Prostate gland (tissue), 2 donors: ENCODE data around the gene ZNF84. TPM values are rescaled to one million over a fixed set of nuclear protein-coding genes. Genes with fewer than 3 reads are reported as not detected.

ENCODE experiments used
- DNase-seq: peaks from one replicate; pipeline ENCODE4 v3.0.0-alpha.2; 2019; ENCODE audit warnings: low spot score
- H3K27ac ChIP-seq, 2 donors: fragments of 200-600 bp; sonication (generic); 2 replicates each; pipeline ENCODE4 v1.5.1; 2017 to 2019
- H3K27me3 ChIP-seq: fragments of 200-600 bp; sonication (generic); replicated peaks from 2 replicates; pipeline ENCODE4 v1.5.1; 2019; ENCODE audit not compliant: insufficient read depth
- H3K36me3 ChIP-seq, 2 donors: fragments of 200-600 bp; sonication (generic); 1 replicate in 1 of 2; 2 replicates in 1 of 2; pipeline versions ENCODE4 v1.5.1 to v1.8.1; 2017 to 2019
- H3K4me1 ChIP-seq: fragments of 200-600 bp; sonication (generic); replicated peaks from 2 replicates; pipeline ENCODE4 v1.5.1; 2019
- H3K4me3 ChIP-seq, 2 donors: fragments of 200-600 bp; sonication (generic); 2 replicates each; pipeline ENCODE4 v1.5.1; 2017 to 2019
- H3K9me3 ChIP-seq: fragments of 200-600 bp; sonication (generic); 2 replicates; pipeline ENCODE4 v1.5.1; 2017
- POLR2A ChIP-seq: fragments of 450-650 bp; IDR thresholded peaks from one replicate; pipeline ENCODE4 v1.6.1; 2016; ENCODE audit warnings: antibody characterized with exemption, mild to moderate bottlenecking
- POLR2AphosphoS5 ChIP-seq: sonication (generic); formaldehyde crosslinking; IDR thresholded peaks from one replicate; pipeline ENCODE4 v1.6.1; 2017; ENCODE audit warnings: antibody characterized with exemption
- WGBS: methylation state at CpG from one replicate; pipeline ENCODE4 v1.1.5; 2018; 5-methylcytosine and 5-hydroxymethylcytosine counted together
- intact Hi-C: fragments of 100-400 bp; cut with DNase I; formaldehyde crosslinking; loops from one replicate; pipeline ENCODE4 v1.14.2; 2022
- total RNA-seq, 2 donors: library from RNA; depleted of rRNA; stranded (reverse); fragments of >200 nt; gene quantifications; one replicate each; pipeline ENCODE4 v1.1.0, GENCODE V29; 2016
- TF ChIP-seq, protein P1 (sequence below), 4 experiments: fragments of 200-600 bp in 2 of 4; fragments of 450-650 bp in 2 of 4; sonication (generic) in 2 of 4; IDR thresholded peaks; 1 replicate in 3 of 4; 2 replicates in 1 of 4; pipeline ENCODE4 v1.5.1; 2016 to 2019; ENCODE audit warnings: antibody characterized with exemption in 4 of 4, mild to moderate bottlenecking in 2 of 4, moderate library complexity in 2 of 4

The ZNF84 gene
- 10 to 100 TPM; 22.2 to 52.0 TPM for total RNA-seq

DNA sequence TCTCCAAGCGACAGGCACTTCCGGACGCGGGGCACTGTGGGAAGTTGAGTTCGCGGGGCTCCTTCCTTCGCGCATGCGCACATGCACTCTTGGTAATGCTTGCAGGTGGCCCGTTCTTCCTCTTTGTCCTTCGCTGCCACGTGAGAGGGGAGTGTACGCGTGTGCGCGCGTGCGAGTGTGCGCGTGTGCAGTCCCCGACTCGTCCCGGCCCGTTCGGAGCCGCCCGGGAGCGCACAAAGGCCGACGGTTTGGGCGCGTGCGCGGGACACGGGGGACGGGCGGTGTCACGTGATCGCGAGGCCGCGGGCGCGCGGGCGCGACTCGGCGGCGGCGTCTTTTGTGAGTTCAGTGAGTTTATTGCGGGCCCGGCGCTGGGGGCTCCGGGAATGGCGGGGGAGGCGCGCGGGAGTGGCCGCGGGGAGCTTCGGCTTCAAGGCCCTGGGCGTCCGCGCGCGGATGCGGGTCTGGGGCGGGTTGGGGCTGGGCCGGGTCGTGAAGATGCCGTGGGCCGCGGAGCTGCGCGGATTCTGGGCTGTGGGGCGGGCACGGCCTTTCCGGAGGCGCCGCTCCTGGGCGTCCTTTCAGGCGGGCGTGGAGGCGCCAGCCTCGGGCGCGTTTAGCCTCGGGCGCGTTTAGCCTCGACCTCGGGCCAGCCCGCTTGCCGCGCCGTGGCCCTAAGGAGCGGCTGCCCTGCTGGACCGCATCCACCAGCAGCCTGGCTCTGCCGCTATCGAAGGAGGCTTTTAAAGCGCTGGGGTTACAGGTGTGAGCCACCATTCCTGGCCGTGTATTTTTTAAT is at the start of gene ZNF84:
ZNF84 (plus strand) TSS at position 303 of the 799 bp plus-strand sequence. CDS start 3,959 bp downstream, outside the sequence.
- H3K9me3 ChIP-seq, result no peaks in the 10 kb centered on the region
- peak; percentile 96 for DNase-seq
- H3K4me3 ChIP-seq, result peak within 1 kb of the TSS; percentile 78 to 92
- H3K36me3 ChIP-seq, result peaks cover 0 to under 1% of the 10 kb centered on the region in 2 donors
- TF ChIP-seq, protein P1, sequence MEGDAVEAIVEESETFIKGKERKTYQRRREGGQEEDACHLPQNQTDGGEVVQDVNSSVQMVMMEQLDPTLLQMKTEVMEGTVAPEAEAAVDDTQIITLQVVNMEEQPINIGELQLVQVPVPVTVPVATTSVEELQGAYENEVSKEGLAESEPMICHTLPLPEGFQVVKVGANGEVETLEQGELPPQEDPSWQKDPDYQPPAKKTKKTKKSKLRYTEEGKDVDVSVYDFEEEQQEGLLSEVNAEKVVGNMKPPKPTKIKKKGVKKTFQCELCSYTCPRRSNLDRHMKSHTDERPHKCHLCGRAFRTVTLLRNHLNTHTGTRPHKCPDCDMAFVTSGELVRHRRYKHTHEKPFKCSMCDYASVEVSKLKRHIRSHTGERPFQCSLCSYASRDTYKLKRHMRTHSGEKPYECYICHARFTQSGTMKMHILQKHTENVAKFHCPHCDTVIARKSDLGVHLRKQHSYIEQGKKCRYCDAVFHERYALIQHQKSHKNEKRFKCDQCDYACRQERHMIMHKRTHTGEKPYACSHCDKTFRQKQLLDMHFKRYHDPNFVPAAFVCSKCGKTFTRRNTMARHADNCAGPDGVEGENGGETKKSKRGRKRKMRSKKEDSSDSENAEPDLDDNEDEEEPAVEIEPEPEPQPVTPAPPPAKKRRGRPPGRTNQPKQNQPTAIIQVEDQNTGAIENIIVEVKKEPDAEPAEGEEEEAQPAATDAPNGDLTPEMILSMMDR (IDR thresholded peaks at IDR 0.05), result peak in 1 of 4 experiments; percentile 17
- TF ChIP-seq POLR2A (peak; percentile 71), POLR2AphosphoS5 (peak; percentile 95)
- no peaks in the 10 kb centered on the region for H3K27me3 ChIP-seq
- no peaks in the 10 kb centered on the region for H3K4me1 ChIP-seq
- peak within 1 kb of the TSS; percentile 94 to 96 for H3K27ac ChIP-seq
- intact Hi-C loops, result loop anchor here (2.0 to 5.0 kb wide), 3 partner anchors 43 to 95 kb away; partner anchors contain the start of genes ZNF10, ZNF140, ZNF26 and ZNF891
- WGBS, result 0% methylated on average over 70 of the region's 103 CpGs

DNA sequence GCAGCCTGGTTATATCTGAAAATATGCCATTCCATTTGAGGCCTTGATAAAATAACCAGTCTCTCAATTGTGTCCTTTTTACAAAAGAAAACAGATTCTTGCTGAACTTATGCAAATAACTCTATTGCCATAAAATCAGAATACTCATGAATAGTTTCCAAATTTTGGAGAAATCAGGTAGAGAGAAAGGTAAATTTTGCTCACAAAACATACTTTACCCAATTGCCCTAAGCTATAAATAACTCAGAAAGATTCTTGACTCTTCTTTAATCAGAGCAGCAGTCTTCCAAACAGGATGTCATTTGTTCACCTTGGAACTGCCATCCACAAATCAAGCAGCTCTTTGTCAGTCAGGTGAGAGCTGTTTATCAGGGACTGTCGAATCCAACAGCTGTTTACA is 38.6 kb upstream of the ZNF84 start:
- H3K4me3 ChIP-seq, result no peak overlapping the region
- WGBS, result 22% methylated on average over 1 of the region's 1 CpG
- no peaks in the 10 kb centered on the region for H3K4me1 ChIP-seq
- no peak overlapping the region for H3K27ac ChIP-seq
- DNase-seq, result no peak
- H3K27me3 ChIP-seq, result no peaks in the 10 kb centered on the region
- no peaks in the 10 kb centered on the region for H3K36me3 ChIP-seq
- TF ChIP-seq POLR2AphosphoS5 (no peak), POLR2A (no peak)
- TF ChIP-seq, protein P1 (IDR thresholded peaks at IDR 0.05), result no peak
- H3K9me3 ChIP-seq, result no peaks in the 10 kb centered on the region
- intact Hi-C loops, result no loop called here

DNA sequence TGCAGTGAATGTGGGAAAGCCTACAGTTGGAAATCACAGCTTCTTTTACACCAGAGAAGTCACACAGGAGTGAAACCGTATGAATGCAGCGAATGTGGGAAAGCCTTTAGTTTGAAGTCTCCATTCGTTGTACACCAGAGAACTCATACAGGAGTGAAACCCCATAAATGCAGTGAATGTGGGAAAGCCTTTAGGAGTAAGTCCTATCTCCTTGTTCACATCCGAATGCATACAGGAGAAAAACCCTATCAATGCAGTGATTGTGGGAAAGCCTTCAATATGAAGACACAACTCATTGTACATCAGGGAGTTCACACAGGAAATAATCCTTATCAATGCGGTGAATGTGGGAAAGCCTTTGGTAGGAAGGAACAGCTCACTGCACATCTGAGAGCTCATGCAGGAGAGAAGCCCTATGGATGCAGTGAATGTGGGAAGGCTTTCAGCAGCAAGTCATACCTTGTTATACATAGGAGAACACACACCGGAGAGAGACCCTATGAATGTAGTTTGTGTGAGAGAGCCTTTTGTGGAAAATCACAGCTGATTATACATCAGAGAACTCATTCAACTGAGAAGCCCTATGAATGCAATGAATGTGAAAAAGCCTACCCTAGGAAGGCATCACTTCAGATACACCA is 26.5 kb upstream of the ZNF84 start:
- peaks cover 30 to 31% of the 10 kb centered on the region in 2 donors for H3K36me3 ChIP-seq
- WGBS, result 98% methylated on average over 6 of the region's 6 CpGs
- H3K4me3 ChIP-seq, result no peak overlapping the region
- no peak overlapping the region for H3K27ac ChIP-seq
- no peaks in the 10 kb centered on the region for H3K27me3 ChIP-seq
- peaks cover 10% of the 10 kb centered on the region for H3K9me3 ChIP-seq
- intact Hi-C loops, result no loop called here
- TF ChIP-seq, protein P1 (IDR thresholded peaks at IDR 0.05), result no peak
- TF ChIP-seq POLR2AphosphoS5 (no peak), POLR2A (no peak)
- DNase-seq, result no peak
- H3K4me1 ChIP-seq, result no peaks in the 10 kb centered on the region

DNA sequence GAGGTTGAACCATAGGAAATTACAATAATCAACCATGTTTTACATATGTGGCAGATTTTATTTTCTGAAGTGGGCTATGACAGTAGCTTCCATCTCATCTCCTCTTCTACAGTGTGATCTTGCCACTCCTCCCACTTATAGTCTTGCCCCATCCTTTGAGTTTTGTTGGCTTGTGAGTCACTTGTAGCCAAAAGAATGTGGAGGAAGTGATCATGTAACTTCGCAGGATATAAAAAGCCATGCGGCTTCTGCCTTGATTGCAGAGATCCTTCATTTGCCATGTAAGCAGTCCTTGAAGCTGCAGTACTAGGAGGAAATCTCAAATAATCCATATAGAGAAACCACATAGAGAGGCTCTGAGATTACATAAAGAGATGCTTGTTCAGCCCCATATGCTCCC is 13.7 kb upstream of the ZNF84 start:
- Histone ChIP-seq H3K4me1 (no peaks in the 10 kb centered on the region), H3K27ac (no peak overlapping the region), H3K9me3 (no peaks in the 10 kb centered on the region), H3K36me3 (no peaks in the 10 kb centered on the region), H3K27me3 (no peaks in the 10 kb centered on the region), H3K4me3 (no peak overlapping the region)
- intact Hi-C loops, result no loop called here
- 96% methylated on average over 2 of the region's 2 CpGs for WGBS
- TF ChIP-seq, protein P1 (IDR thresholded peaks at IDR 0.05), result no peak
- TF ChIP-seq POLR2AphosphoS5, result no peak
- TF ChIP-seq POLR2A, result no peak
- DNase-seq, result no peak
